Mesenchymal stem cell (in vitro differentiated cells and primary cell): Measurements from ENCODE around the gene SLC4A7.

ENCODE experiments used
- DNase-seq: peaks from one replicate; pipeline ENCODE4 v3.0.0-alpha.2; 2013
- H2AFZ ChIP-seq: one replicate; pipeline ENCODE4 v1.6.1; 2013; ENCODE audit warnings: low read depth, mild to moderate bottlenecking, control low read depth, inconsistent platforms, low read length, moderate library complexity
- H2AK5ac ChIP-seq: 2 replicates; pipeline ENCODE4 v1.6.1; 2013; ENCODE audit warnings: low read length, moderate library complexity, mild to moderate bottlenecking, inconsistent platforms; ENCODE audit not compliant: severe bottlenecking
- H2BK120ac ChIP-seq: one replicate; pipeline ENCODE4 v1.6.1; 2013; ENCODE audit warnings: low read depth, mild to moderate bottlenecking, inconsistent platforms, low read length, moderate library complexity
- H2BK12ac ChIP-seq, 2 experiments: one replicate each; pipeline ENCODE4 v1.6.1; 2013; ENCODE audit warnings: inconsistent platforms in 2 of 2, low read length in 2 of 2, mild to moderate bottlenecking in 2 of 2, moderate library complexity in 2 of 2, control low read depth in 1 of 2
- H2BK15ac ChIP-seq: one replicate; pipeline ENCODE4 v1.6.1; 2013; ENCODE audit warnings: mild to moderate bottlenecking, low read depth, inconsistent platforms; ENCODE audit not compliant: poor library complexity, severe bottlenecking
- H2BK5ac ChIP-seq: 2 replicates; pipeline ENCODE4 v1.6.1; 2013; ENCODE audit warnings: low read depth, mild to moderate bottlenecking, low read length, control low read depth, inconsistent platforms; ENCODE audit not compliant: poor library complexity, severe bottlenecking
- H3K14ac ChIP-seq, 2 experiments: one replicate each; pipeline ENCODE4 v1.6.1; 2013; ENCODE audit warnings: inconsistent platforms in 2 of 2, low read length in 2 of 2, control low read depth in 1 of 2, mild to moderate bottlenecking in 1 of 2, moderate library complexity in 1 of 2
- H3K18ac ChIP-seq, 2 experiments: one replicate each; pipeline ENCODE4 v1.6.1; 2013; ENCODE audit warnings: inconsistent platforms in 2 of 2, low read length in 2 of 2, control low read depth in 1 of 2, low read depth in 1 of 2, mild to moderate bottlenecking in 1 of 2
- H3K23ac ChIP-seq, 2 experiments: one replicate each; pipeline ENCODE4 v1.6.1; 2013; ENCODE audit warnings: inconsistent platforms in 2 of 2, low read length in 2 of 2, mild to moderate bottlenecking in 2 of 2, moderate library complexity in 2 of 2, control low read depth in 1 of 2
- H3K27ac ChIP-seq: 2 replicates; pipeline ENCODE4 v1.5.1; 2013; ENCODE audit warnings: mild to moderate bottlenecking, moderate library complexity, low read length, control low read depth, inconsistent platforms; ENCODE audit not compliant: poor library complexity, severe bottlenecking
- H3K27me3 ChIP-seq, 2 experiments: 2 replicates each; pipeline versions ENCODE4 v1.6.1 to v1.7.0; 2013; ENCODE audit warnings: low read length in 2 of 2, mild to moderate bottlenecking in 2 of 2, moderate library complexity in 2 of 2, control low read depth in 1 of 2, inconsistent platforms in 1 of 2; ENCODE audit not compliant: control insufficient read depth in 1 of 2, insufficient read depth in 1 of 2
- H3K36me3 ChIP-seq, 2 experiments: 2 replicates each; pipeline versions ENCODE4 v1.6.1 to v1.7.0; 2013; ENCODE audit warnings: low read length in 2 of 2, control low read depth in 1 of 2, inconsistent platforms in 1 of 2, low read depth in 1 of 2, mild to moderate bottlenecking in 1 of 2; ENCODE audit not compliant: insufficient read depth in 2 of 2, control insufficient read depth in 1 of 2
- H3K4ac ChIP-seq, 2 experiments: one replicate each; pipeline ENCODE4 v1.6.1; 2013; ENCODE audit warnings: inconsistent platforms in 2 of 2, low read length in 2 of 2, mild to moderate bottlenecking in 2 of 2, moderate library complexity in 2 of 2, control low read depth in 1 of 2, low read depth in 1 of 2
- H3K4me1 ChIP-seq: 2 replicates; pipeline ENCODE4 v1.6.1; 2013; ENCODE audit warnings: low read depth, low read length, control low read depth; ENCODE audit not compliant: control insufficient read depth, insufficient read depth
- H3K4me2 ChIP-seq: 2 replicates; pipeline ENCODE4 v1.6.1; 2013; ENCODE audit warnings: low read length, mild to moderate bottlenecking, inconsistent platforms; ENCODE audit not compliant: poor library complexity, severe bottlenecking
- H3K4me3 ChIP-seq, 2 experiments: 2 replicates each; pipeline versions ENCODE4 v1.5.1 to v1.7.0; 2013; ENCODE audit warnings: low read length in 2 of 2, mild to moderate bottlenecking in 2 of 2, control low read depth in 1 of 2, low read depth in 1 of 2; ENCODE audit not compliant: insufficient read depth in 1 of 2
- H3K79me1 ChIP-seq: replicated peaks from 2 replicates; pipeline ENCODE4 v1.6.1; 2013; ENCODE audit warnings: mild to moderate bottlenecking, control low read depth, low read length, inconsistent platforms; ENCODE audit not compliant: poor library complexity, severe bottlenecking
- H3K9ac ChIP-seq: 2 replicates; pipeline ENCODE4 v1.7.0; 2013; ENCODE audit warnings: mild to moderate bottlenecking, low read length, moderate library complexity
- H3K9me3 ChIP-seq: 2 replicates; pipeline ENCODE4 v1.7.0; 2013; ENCODE audit warnings: mild to moderate bottlenecking, low read length; ENCODE audit not compliant: control insufficient read depth
- H4K8ac ChIP-seq: one replicate; pipeline ENCODE4 v1.6.1; 2013; ENCODE audit warnings: inconsistent platforms, mild to moderate bottlenecking, low read length, moderate library complexity
- H4K91ac ChIP-seq: one replicate; pipeline ENCODE4 v1.6.1; 2013; ENCODE audit warnings: mild to moderate bottlenecking, low read length, inconsistent platforms
- WGBS: methylation state at CpG from one replicate; pipeline ENCODE4 v1.1.7; 2013; ENCODE audit warnings: mixed read lengths; 5-methylcytosine and 5-hydroxymethylcytosine counted together

Gene SLC4A7

DNA sequence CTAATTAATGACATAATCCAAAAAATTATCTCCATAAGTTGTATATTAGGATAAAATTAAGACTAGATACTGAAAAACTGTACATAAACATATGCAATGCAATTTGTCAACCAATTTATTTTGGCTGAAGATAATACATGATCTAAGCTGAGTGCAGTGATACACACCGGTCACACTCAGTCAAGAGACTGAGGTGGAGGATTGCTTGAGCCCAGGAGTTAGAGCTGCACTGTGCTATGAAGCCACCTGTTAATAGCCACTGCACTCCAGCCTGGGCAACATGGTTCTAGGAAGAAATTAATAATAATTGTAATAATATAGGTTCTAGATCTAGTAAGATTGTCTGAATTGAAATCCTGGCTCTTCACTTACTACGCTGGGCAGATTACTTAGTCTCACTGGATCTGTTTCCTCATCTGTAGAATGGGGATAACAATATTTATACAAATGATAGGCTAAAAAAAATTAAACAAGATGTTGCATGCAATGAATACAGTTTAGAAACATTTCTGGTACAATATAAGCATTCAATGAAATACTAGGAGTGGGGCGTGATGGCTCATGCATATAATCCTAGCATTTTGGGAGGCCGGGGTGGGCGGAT is 15.8 kb downstream of the SLC4A7 start:
- no peak overlapping the region for H2BK15ac ChIP-seq
- 97% methylated on average over 4 of the region's 5 CpGs for WGBS
- H3K27me3 ChIP-seq, result no peaks in the 10 kb centered on the region
- no peak overlapping the region for H2AFZ ChIP-seq
- H3K4me2 ChIP-seq, result no peak overlapping the region
- no peak overlapping the region for H3K27ac ChIP-seq
- peak overlapping the region; percentile 66 for H3K9ac ChIP-seq
- H2BK120ac ChIP-seq, result no peak overlapping the region
- peaks cover 6 to 41% of the 10 kb centered on the region in 2 experiments for H3K36me3 ChIP-seq
- no peak overlapping the region for H2BK12ac ChIP-seq
- no peak overlapping the region for H3K18ac ChIP-seq
- H4K8ac ChIP-seq, result no peak overlapping the region
- peaks cover 1% of the 10 kb centered on the region for H3K4me1 ChIP-seq
- no peak overlapping the region for H3K4me3 ChIP-seq
- no peak overlapping the region for H3K14ac ChIP-seq
- H3K23ac ChIP-seq, result no peak overlapping the region
- DNase-seq, result no peak
- H4K91ac ChIP-seq, result no peak overlapping the region
- H3K9me3 ChIP-seq, result no peaks in the 10 kb centered on the region
- no peak overlapping the region for H3K4ac ChIP-seq
- no peak overlapping the region for H2BK5ac ChIP-seq
- H2AK5ac ChIP-seq, result no peak overlapping the region
- H3K79me1 ChIP-seq, result no peaks in the 10 kb centered on the region

DNA sequence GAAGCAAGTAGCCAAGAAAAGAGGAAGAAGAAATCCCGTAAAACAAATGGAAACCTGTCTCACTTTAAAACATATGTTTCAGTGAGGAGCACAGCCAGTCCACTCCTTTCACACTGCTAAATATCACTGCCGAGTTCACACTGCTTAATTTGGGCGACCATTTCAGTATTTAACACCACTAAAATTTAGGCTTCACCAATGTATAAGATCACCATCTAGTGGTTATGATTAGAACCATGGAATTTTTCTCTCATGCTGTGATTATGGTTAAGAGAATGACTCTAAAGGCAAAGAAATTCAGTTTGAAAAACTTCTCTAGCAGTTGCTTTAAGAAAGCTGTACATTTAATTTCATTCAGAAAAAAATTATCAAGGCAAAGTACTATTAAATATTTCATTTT is 16.6 kb downstream of the SLC4A7 start:
- H3K27me3 ChIP-seq, result no peaks in the 10 kb centered on the region

DNA sequence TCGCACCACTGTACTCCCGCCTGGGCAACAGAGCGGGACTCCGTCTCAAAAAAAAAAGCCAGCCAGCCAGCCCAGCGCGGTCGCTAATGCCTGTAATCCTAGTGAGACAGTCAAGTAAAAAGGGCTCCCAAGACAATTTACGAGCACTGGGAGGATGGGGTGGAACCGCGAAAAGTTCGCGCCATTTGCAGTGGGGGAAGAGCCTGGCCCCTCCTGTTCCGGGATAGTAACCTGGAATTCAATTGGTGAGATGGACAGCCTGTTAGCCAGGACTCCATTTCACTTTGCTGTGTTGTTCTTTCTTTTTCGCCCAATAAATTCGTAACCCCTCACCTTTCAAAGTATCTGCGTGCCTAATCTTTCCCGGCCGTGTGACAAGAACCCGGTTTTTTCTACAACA is 19.5 kb downstream of the SLC4A7 start:
- Histone ChIP-seq H3K79me1 (peaks cover 4% of the 10 kb centered on the region), H3K27ac (no peak overlapping the region), H3K36me3 (peaks cover 10 to 43% of the 10 kb centered on the region in 2 experiments), H4K8ac (no peak overlapping the region), H3K4me1 (peaks cover 1% of the 10 kb centered on the region), H2BK12ac (no peak overlapping the region), H2BK15ac (no peak overlapping the region), H2BK120ac (no peak overlapping the region), H3K27me3 (no peaks in the 10 kb centered on the region), H3K4ac (no peak overlapping the region), H3K14ac (no peak overlapping the region), H2BK5ac (no peak overlapping the region), H2AK5ac (no peak overlapping the region), H3K4me3 (no peak overlapping the region), H3K23ac (no peak overlapping the region), H2AFZ (no peak overlapping the region), H3K9ac (no peak overlapping the region), H3K4me2 (no peak overlapping the region), H4K91ac (no peak overlapping the region), H3K18ac (no peak overlapping the region), H3K9me3 (no peaks in the 10 kb centered on the region)
- no peak for DNase-seq
- WGBS, result 99% methylated on average over 19 of the region's 19 CpGs

More for the DNA sequence above, 16.6 kb downstream of the SLC4A7 start:
- Histone ChIP-seq H3K27ac (no peak overlapping the region), H2AFZ (no peak overlapping the region), H2BK12ac (no peak overlapping the region), H3K9me3 (no peaks in the 10 kb centered on the region), H3K14ac (no peak overlapping the region), H2BK120ac (no peak overlapping the region), H3K23ac (no peak overlapping the region), H3K79me1 (no peaks in the 10 kb centered on the region), H2BK15ac (no peak overlapping the region), H3K18ac (no peak overlapping the region), H3K4me1 (peaks cover 1% of the 10 kb centered on the region), H4K8ac (no peak overlapping the region), H3K9ac (peak overlapping the region; percentile 66), H3K4me3 (no peak overlapping the region), H3K4me2 (no peak overlapping the region), H3K36me3 (peaks cover 10 to 38% of the 10 kb centered on the region in 2 experiments), H2BK5ac (no peak overlapping the region), H4K91ac (no peak overlapping the region), H2AK5ac (no peak overlapping the region), H3K4ac (no peak overlapping the region)
- peak; percentile 55 for DNase-seq
- 100% methylated on average over 3 of the region's 3 CpGs for WGBS

- H3K4me1 ChIP-seq, result peaks cover 1% of the 10 kb centered on the region
- H2BK15ac ChIP-seq, result no peak overlapping the region
- no peak overlapping the region for H2AK5ac ChIP-seq
- no peak overlapping the region for H3K4me2 ChIP-seq
- no peak overlapping the region for H3K14ac ChIP-seq
- no peak overlapping the region for H3K23ac ChIP-seq
- no peak for DNase-seq
- H3K9ac ChIP-seq, result no peak overlapping the region
- H3K36me3 ChIP-seq, result peaks cover 10 to 49% of the 10 kb centered on the region in 2 experiments
- no peak overlapping the region for H4K8ac ChIP-seq
- H3K27me3 ChIP-seq, result no peaks in the 10 kb centered on the region
- H3K4me3 ChIP-seq, result no peak overlapping the region
- no peak overlapping the region for H2BK5ac ChIP-seq
- no peak overlapping the region for H2AFZ ChIP-seq
- H3K27ac ChIP-seq, result no peak overlapping the region
- over 99% methylated on average over 8 of the region's 8 CpGs for WGBS
- no peak overlapping the region for H3K4ac ChIP-seq
- H2BK12ac ChIP-seq, result no peak overlapping the region
- H3K79me1 ChIP-seq, result peaks cover 4% of the 10 kb centered on the region
- H2BK120ac ChIP-seq, result no peak overlapping the region
- no peaks in the 10 kb centered on the region for H3K9me3 ChIP-seq
- H3K18ac ChIP-seq, result no peak overlapping the region
- no peak overlapping the region for H4K91ac ChIP-seq
Measured at GRCh38 chr3:27462228-27462627, 22.0 kb downstream of the SLC4A7 start.
